Naive B cell (primary cell): Measurements from ENCODE around the gene PFDN6. TPM values are rescaled to one million over a fixed set of nuclear protein-coding genes. Genes with fewer than 3 reads are reported as not detected.

Source experiments
- polyA plus RNA-seq, 6 donors: library from polyadenylated mRNA; unstranded; fragments of 300-500 nt; fragmentation: Illumina TruSeq; gene quantifications; one replicate each; pipeline ENCODE4 v1.2.3, GENCODE V29; 2021; ENCODE audit warnings: low read depth in 6 of 6

PFDN6 gene
- polyA plus RNA-seq, 6 donors from 2014 or later: 29.4 to 47.8 (median 41.3) TPM

Other genes with a start within 250 kb of the PFDN6 start
- 1,000 to 10,000 TPM; 2,534 to 3,526 (median 2,823) TPM for gene HLA-DPA1, start 216.0 kb upstream of the PFDN6 start, polyA plus RNA-seq
- 1,000 to 10,000 TPM; 1,951 to 3,267 (median 2,600) TPM for gene HLA-DPB1, start 213.6 kb upstream of the PFDN6 start, polyA plus RNA-seq
- under 1 TPM in 2 of 6 donors, not detected in 4; 0.09 to 0.30 TPM for gene COL11A2, start 97.1 kb upstream of the PFDN6 start, polyA plus RNA-seq
- 10 to 100 TPM in 1 of 6 donors, 1 to 10 TPM in 5; 2.2 to 10.8 (median 7.4) TPM for gene RXRB, start 88.9 kb upstream of the PFDN6 start, polyA plus RNA-seq
- gene SLC39A7, start 88.7 kb upstream of the PFDN6 start, polyA plus RNA-seq: 10 to 100 TPM; 15.6 to 26.0 (median 17.6) TPM
- 10 to 100 TPM; 13.8 to 24.1 (median 21.6) TPM for gene HSD17B8, start 84.9 kb upstream of the PFDN6 start, polyA plus RNA-seq
- 10 to 100 TPM in 1 of 6 donors, 1 to 10 TPM in 5; 2.8 to 12.1 (median 7.4) TPM for gene RING1, start 81.1 kb upstream of the PFDN6 start, polyA plus RNA-seq
- gene VPS52, start 17.7 kb upstream of the PFDN6 start, polyA plus RNA-seq: 10 to 100 TPM in 5 of 6 donors, 1 to 10 TPM in 1; 5.3 to 18.9 (median 14.4) TPM
- over 10,000 TPM in 1 of 6 donors, 1,000 to 10,000 TPM in 5; 6,561 to 10,092 (median 8,290) TPM for gene RPS18, start 17.5 kb upstream of the PFDN6 start, polyA plus RNA-seq
- 10 to 100 TPM; 18.3 to 31.6 (median 22.2) TPM for gene B3GALT4, start 12.5 kb upstream of the PFDN6 start, polyA plus RNA-seq
- 10 to 100 TPM; 50.5 to 78.0 (median 59.3) TPM for gene WDR46, start 362 bp upstream of the PFDN6 start, polyA plus RNA-seq
- 10 to 100 TPM; 15.5 to 39.0 (median 17.2) TPM for gene RGL2, start 9.3 kb downstream of the PFDN6 start, polyA plus RNA-seq
- 100 to 1,000 TPM; 450 to 564 (median 508) TPM for gene TAPBP, start 24.5 kb downstream of the PFDN6 start, polyA plus RNA-seq
- 10 to 100 TPM; 19.2 to 29.9 (median 23.8) TPM for gene ZBTB22, start 28.1 kb downstream of the PFDN6 start, polyA plus RNA-seq
- 100 to 1,000 TPM in 3 of 6 donors, 10 to 100 TPM in 3; 61.4 to 140 (median 102) TPM for gene DAXX, start 33.4 kb downstream of the PFDN6 start, polyA plus RNA-seq
- under 1 TPM in 3 of 6 donors, not detected in 3; 0.36 to 0.45 (median 0.36) TPM for gene KIFC1, start 102.2 kb downstream of the PFDN6 start, polyA plus RNA-seq
- gene PHF1, start 121.4 kb downstream of the PFDN6 start, polyA plus RNA-seq: 10 to 100 TPM; 48.9 to 82.3 (median 55.5) TPM
- gene CUTA, start 128.5 kb downstream of the PFDN6 start, polyA plus RNA-seq: 100 to 1,000 TPM; 237 to 281 (median 263) TPM
- gene SYNGAP1, start 130.5 kb downstream of the PFDN6 start, polyA plus RNA-seq: 1 to 10 TPM in 1 of 6 donors, under 1 TPM in 4, not detected in 1; 0.25 to 1.9 (median 0.48) TPM
- gene ZBTB9, start 165.0 kb downstream of the PFDN6 start, polyA plus RNA-seq: 1 to 10 TPM; 4.8 to 9.7 (median 7.0) TPM